Endodermal cell (in vitro differentiated cells): ENCODE results near the gene PCDHGA1. TPM values are rescaled to one million over a fixed set of nuclear protein-coding genes. Genes with fewer than 3 reads are reported as not detected.

Experiments used
- DNase-seq: peaks from one replicate; pipeline ENCODE4 v3.0.0-alpha.2; 2017
- H3K27ac ChIP-seq: 2 replicates; pipeline ENCODE4 v1.5.1; 2013; ENCODE audit warnings: mild to moderate bottlenecking, low read depth, low read length, moderate library complexity
- H3K27me3 ChIP-seq: 2 replicates; pipeline ENCODE4 v1.6.1; 2013; ENCODE audit warnings: mild to moderate bottlenecking, low read length, moderate library complexity; ENCODE audit not compliant: insufficient read depth, control insufficient read depth, poor library complexity, severe bottlenecking
- H3K36me3 ChIP-seq: 2 replicates; pipeline ENCODE4 v1.7.0; 2013; ENCODE audit warnings: mild to moderate bottlenecking, low read length, moderate library complexity; ENCODE audit not compliant: control insufficient read depth, insufficient read depth
- H3K4me1 ChIP-seq: one replicate; pipeline ENCODE4 v1.7.0; 2013; ENCODE audit warnings: low read length; ENCODE audit not compliant: control insufficient read depth, insufficient read depth
- H3K4me3 ChIP-seq: 2 replicates; pipeline ENCODE4 v1.5.1; 2013; ENCODE audit warnings: mild to moderate bottlenecking, low read length, moderate library complexity
- H3K9ac ChIP-seq: 2 replicates; pipeline ENCODE4 v1.6.1; 2013; ENCODE audit warnings: mild to moderate bottlenecking, low read length, moderate library complexity; ENCODE audit not compliant: poor library complexity, severe bottlenecking; ENCODE audit errors: extremely low read depth
- H3K9me3 ChIP-seq: 2 replicates; pipeline ENCODE4 v1.6.1; 2013; ENCODE audit warnings: mild to moderate bottlenecking, low read length, moderate library complexity; ENCODE audit not compliant: control insufficient read depth
- H3K27ac Mint-ChIP-seq: 2 replicates; pipeline ENCODE4 v1.8.0; 2020; ENCODE audit warnings: mixed read lengths
- H3K27me3 Mint-ChIP-seq: 2 replicates; pipeline ENCODE4 v1.8.0; 2021; ENCODE audit warnings: mild to moderate bottlenecking, mixed read lengths; ENCODE audit not compliant: insufficient read depth
- H3K36me3 Mint-ChIP-seq: 2 replicates; pipeline ENCODE4 v1.8.0; 2020; ENCODE audit warnings: low read depth, mixed read lengths
- H3K4me1 Mint-ChIP-seq: 2 replicates; pipeline ENCODE4 v1.8.0; 2020; ENCODE audit warnings: mixed read lengths
- H3K4me3 Mint-ChIP-seq: 2 replicates; pipeline ENCODE4 v1.8.0; 2020; ENCODE audit warnings: mild to moderate bottlenecking, moderate library complexity, mixed read lengths
- H3K9me3 Mint-ChIP-seq: 2 replicates; pipeline ENCODE4 v1.8.0; 2020; ENCODE audit warnings: mild to moderate bottlenecking, mixed read lengths
- WGBS, 2 experiments: methylation state at CpG; one replicate each; pipeline versions ENCODE4 v1.1.5 to v1.1.7; 2013; ENCODE audit warnings: missing lambda C conversion rate in 2 of 2, mixed read lengths in 1 of 2; ENCODE audit not compliant: insufficient coverage in 1 of 2, insufficient read length in 1 of 2; 5-methylcytosine and 5-hydroxymethylcytosine counted together
- total RNA-seq, 2 donors: library from RNA; stranded (reverse); fragmentation: NEBNext Ultra II Directional in 1 of 2; extraction: Animal tissue kit (Norgen Biotek cat#: 25700) in 1 of 2; gene quantifications; 2 replicates in 1 of 2; 3 replicates in 1 of 2; pipeline ENCODE4 v1.2.1, GENCODE V29; 2021
- TF ChIP-seq, protein P1 (sequence below): fragments of 200-600 bp; sonication (generic); conservative IDR thresholded peaks from 2 replicates; pipeline ENCODE4 v1.5.0; 2021; ENCODE audit warnings: antibody characterized with exemption, mild to moderate bottlenecking

Gene PCDHGA1
- total RNA-seq, 2 donors from 2014 or later: 0.38 to 2.2 TPM

DNA sequence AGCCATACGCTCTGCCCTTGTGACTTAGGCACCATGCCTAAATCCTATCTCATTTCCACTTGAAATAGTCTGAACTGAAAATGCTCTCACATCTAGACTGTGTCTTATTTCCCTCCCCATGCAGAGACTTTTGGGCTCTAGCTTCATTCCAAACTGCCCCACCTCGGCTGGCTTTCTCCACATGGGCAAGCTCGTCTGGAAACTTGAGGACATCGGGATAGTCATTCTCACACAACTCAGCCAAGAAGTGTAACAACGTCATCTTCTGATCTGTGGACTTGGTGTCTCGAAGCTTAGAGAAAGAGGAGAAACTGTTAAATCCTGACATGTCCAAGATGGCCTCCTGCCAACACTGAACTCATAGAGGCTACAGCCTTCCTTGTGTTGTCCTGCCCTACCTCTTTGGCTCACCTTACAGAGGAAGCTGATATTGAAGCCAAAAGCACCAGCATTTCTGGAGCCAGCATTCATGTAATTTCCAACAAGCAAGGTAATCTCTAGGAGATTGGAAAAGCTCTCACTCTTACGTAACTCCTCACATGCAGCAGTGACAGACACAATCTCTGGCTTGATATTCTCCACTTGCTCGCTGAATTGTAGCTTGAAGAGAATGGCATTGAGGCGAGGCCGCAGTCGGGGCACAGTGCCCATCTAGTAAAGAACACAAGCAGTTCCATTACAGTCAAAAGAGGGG, 198.1 kb downstream of the PCDHGA1 start:
- H3K4me1 Mint-ChIP-seq: peaks cover 12% of the 10 kb centered on the region
- Histone ChIP-seq H3K9me3 (no peaks in the 10 kb centered on the region), H3K27me3 (no peaks in the 10 kb centered on the region), H3K27ac (no peak overlapping the region), H3K4me1 (peaks cover 5% of the 10 kb centered on the region), H3K4me3 (no peak overlapping the region), H3K9ac (no peak overlapping the region), H3K36me3 (peaks cover 89% of the 10 kb centered on the region)
- no peaks in the 10 kb centered on the region for H3K9me3 Mint-ChIP-seq
- TF ChIP-seq, protein P1, sequence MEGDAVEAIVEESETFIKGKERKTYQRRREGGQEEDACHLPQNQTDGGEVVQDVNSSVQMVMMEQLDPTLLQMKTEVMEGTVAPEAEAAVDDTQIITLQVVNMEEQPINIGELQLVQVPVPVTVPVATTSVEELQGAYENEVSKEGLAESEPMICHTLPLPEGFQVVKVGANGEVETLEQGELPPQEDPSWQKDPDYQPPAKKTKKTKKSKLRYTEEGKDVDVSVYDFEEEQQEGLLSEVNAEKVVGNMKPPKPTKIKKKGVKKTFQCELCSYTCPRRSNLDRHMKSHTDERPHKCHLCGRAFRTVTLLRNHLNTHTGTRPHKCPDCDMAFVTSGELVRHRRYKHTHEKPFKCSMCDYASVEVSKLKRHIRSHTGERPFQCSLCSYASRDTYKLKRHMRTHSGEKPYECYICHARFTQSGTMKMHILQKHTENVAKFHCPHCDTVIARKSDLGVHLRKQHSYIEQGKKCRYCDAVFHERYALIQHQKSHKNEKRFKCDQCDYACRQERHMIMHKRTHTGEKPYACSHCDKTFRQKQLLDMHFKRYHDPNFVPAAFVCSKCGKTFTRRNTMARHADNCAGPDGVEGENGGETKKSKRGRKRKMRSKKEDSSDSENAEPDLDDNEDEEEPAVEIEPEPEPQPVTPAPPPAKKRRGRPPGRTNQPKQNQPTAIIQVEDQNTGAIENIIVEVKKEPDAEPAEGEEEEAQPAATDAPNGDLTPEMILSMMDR: no peak
- DNase-seq: no peak
- H3K36me3 Mint-ChIP-seq: peaks cover 22% of the 10 kb centered on the region
- H3K27me3 Mint-ChIP-seq: no peaks in the 10 kb centered on the region
- H3K4me3 Mint-ChIP-seq: no peak overlapping the region
- no peak overlapping the region for H3K27ac Mint-ChIP-seq
- 95 to 98% methylated on average over 8 to 11 of the region's 11 CpGs for WGBS, 2 experiments

- Histone ChIP-seq H3K27me3 (no peaks in the 10 kb centered on the region), H3K36me3 (peaks cover 89% of the 10 kb centered on the region), H3K4me3 (no peak overlapping the region), H3K27ac (no peak overlapping the region), H3K9me3 (no peaks in the 10 kb centered on the region), H3K4me1 (peaks cover 5% of the 10 kb centered on the region), H3K9ac (no peak overlapping the region)
- Mint-ChIP-seq H3K4me1 (peaks cover 12% of the 10 kb centered on the region), H3K9me3 (no peaks in the 10 kb centered on the region), H3K27me3 (no peaks in the 10 kb centered on the region), H3K27ac (no peak overlapping the region), H3K4me3 (no peak overlapping the region), H3K36me3 (peaks cover 19% of the 10 kb centered on the region)
- TF ChIP-seq, protein P1: no peak
- DNase-seq: no peak
- 95 to 100% methylated on average over 3 to 5 of the region's 5 CpGs for WGBS, 2 experiments
These were observed 198.7 kb downstream of the PCDHGA1 start for GRCh38 chr5:141529002-141529401.

DNA sequence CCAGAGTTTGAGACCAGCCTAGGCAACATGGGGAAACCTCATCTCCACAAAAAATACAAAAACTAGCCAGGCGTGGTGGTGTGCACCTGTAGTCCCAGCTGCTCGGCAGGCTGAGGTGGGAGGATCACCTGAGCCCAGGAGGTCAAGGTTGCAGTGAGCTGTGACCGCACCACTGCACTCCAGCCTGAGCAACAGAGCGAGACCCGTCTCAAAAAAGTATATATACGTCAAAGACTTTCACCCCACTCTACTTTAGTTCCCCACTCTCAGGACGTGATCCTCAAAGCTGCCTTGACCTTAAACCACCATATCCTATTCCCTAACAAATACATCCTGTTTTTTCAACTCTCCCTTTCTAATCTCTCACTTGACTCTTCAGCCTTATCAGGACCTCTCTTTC, 199.6 kb downstream of the PCDHGA1 start:
- H3K4me1 Mint-ChIP-seq: peaks cover 6% of the 10 kb centered on the region
- Histone ChIP-seq H3K4me3 (no peak overlapping the region), H3K9me3 (no peaks in the 10 kb centered on the region), H3K36me3 (peaks cover 91% of the 10 kb centered on the region), H3K27me3 (no peaks in the 10 kb centered on the region), H3K27ac (no peak overlapping the region), H3K9ac (no peak overlapping the region), H3K4me1 (no peaks in the 10 kb centered on the region)
- no peak for DNase-seq
- TF ChIP-seq, protein P1: no peak
- H3K36me3 Mint-ChIP-seq: peaks cover 24% of the 10 kb centered on the region
- H3K27ac Mint-ChIP-seq: no peak overlapping the region
- no peaks in the 10 kb centered on the region for H3K9me3 Mint-ChIP-seq
- WGBS, 2 experiments: 94% methylated on average over 4 to 7 of the region's 7 CpGs
- H3K4me3 Mint-ChIP-seq: no peak overlapping the region
- H3K27me3 Mint-ChIP-seq: no peaks in the 10 kb centered on the region
